ENCODE data around the gene TGFBRAP1.
A peak's percentile ranks its signal among the peaks of the same experiment; 100 is the strongest.

The TGFBRAP1 gene

DNA sequence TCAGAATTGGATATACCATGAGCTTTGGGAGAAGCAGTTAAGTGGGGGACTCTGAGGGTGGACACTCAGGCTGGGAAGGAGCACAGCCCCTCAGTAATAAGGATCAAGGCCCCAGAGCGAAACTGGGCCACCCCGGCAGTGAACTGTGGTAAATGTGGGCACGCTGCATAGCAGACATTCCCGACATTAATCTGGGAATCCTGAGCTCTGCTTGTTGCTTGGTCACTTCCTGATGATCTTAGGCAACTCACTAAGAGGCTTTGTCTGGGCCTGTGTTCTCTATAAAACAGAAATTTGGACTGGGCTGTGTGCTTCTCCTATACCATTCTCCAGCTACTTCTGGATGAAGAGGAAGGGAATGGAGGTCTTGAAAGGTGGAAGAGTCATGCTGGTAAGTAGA lies 4.8 kb downstream of the TGFBRAP1 start:
- TF ChIP-seq, protein P1, sequence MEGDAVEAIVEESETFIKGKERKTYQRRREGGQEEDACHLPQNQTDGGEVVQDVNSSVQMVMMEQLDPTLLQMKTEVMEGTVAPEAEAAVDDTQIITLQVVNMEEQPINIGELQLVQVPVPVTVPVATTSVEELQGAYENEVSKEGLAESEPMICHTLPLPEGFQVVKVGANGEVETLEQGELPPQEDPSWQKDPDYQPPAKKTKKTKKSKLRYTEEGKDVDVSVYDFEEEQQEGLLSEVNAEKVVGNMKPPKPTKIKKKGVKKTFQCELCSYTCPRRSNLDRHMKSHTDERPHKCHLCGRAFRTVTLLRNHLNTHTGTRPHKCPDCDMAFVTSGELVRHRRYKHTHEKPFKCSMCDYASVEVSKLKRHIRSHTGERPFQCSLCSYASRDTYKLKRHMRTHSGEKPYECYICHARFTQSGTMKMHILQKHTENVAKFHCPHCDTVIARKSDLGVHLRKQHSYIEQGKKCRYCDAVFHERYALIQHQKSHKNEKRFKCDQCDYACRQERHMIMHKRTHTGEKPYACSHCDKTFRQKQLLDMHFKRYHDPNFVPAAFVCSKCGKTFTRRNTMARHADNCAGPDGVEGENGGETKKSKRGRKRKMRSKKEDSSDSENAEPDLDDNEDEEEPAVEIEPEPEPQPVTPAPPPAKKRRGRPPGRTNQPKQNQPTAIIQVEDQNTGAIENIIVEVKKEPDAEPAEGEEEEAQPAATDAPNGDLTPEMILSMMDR (conservative IDR thresholded peaks at IDR 0.05; ENCODE audit: low read length) = no peak
- H3K4me3 ChIP-seq (ENCODE audit: low read length) = no peak overlapping the region
- peak; percentile 86 for DNase-seq (ENCODE audit: low read depth)

DNA sequence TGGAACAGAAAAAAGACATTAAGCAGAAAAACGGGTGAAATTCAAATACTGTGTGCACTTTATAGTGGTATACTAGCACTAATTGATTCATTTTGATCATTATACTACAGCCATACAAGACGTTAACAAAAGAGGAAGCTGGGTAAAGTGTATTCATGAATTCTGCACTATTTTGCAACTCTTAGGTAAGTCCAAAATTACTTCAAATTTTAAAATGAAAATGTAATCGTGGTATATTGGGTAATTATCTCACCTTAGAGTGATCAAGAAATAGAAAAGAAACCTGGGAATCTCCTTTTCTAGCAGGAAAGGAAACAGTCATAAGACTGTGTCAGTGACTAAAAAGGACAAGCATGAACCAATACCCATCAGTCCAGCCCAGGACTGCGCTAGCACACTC lies 5.4 kb downstream of the TGFBRAP1 start:
- TF ChIP-seq, protein P1 (conservative IDR thresholded peaks at IDR 0.05; ENCODE audit: low read length) = no peak
- no peak overlapping the region for H3K4me3 ChIP-seq (ENCODE audit: low read length)
- DNase-seq (ENCODE audit: low read depth) = no peak

DNA sequence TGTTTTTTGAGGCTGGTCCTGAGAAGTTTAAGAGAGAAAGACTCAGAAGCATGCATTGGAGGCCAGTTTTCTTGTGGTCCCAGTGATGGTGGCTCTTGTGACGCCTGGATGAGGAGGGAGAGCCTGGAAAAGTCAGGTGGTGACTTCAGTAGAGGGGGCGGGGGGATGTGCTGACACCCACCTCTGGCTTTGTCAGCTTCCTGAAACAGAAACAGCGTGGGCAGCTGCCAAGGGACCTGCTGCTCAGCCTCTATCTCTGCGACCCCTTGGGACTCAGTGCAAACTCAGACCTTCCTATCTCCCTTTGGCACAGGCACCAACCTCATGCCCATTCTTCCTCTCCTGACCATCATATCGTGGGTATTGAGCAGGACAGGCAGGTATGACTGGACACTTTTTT lies 6.4 kb downstream of the TGFBRAP1 start:
- no peak overlapping the region for H3K4me3 ChIP-seq (ENCODE audit: low read length)
- no peak for DNase-seq (ENCODE audit: low read depth)
- TF ChIP-seq, protein P1 (conservative IDR thresholded peaks at IDR 0.05; ENCODE audit: low read length) = no peak

DNA sequence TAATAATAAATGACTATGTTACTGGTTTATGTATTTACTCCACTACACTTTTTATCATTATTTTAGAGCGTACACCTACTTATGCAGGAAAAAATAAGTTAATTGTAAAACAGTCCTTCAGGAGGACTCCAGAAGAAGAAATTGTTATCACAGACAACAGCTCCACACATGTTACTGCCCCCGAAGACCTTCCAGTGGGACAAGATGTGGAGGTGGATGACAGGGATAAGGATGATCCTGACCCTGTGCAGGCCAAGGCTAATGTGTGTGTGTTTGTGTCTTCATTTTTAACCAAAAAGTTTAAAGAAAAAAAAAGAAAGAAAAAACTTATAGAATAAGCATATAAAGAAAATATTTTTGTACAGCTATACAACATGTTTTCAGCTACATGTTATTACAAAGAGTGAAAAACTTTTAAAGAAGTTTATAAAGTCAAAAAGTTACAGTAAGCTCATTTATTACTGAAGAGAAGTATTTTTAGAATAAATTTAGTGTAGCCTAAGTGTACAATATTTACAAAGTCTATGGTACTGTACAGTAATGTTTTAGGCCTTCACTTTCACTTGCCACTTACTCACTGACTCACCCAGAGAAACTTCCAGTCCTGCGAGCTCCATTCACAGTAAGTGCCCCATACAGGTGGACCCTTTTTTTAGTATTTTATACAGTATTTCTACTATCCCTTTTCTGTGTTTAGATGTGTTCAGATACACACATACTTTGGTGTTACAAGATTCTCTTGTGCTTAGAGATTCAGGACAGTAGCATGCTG lies 7.5 kb downstream of the TGFBRAP1 start:
- TF ChIP-seq, protein P1 (conservative IDR thresholded peaks at IDR 0.05; ENCODE audit: low read length) = no peak
- peak; percentile 34 for DNase-seq (ENCODE audit: low read depth)
- H3K4me3 ChIP-seq (ENCODE audit: low read length) = no peak overlapping the region

DNA sequence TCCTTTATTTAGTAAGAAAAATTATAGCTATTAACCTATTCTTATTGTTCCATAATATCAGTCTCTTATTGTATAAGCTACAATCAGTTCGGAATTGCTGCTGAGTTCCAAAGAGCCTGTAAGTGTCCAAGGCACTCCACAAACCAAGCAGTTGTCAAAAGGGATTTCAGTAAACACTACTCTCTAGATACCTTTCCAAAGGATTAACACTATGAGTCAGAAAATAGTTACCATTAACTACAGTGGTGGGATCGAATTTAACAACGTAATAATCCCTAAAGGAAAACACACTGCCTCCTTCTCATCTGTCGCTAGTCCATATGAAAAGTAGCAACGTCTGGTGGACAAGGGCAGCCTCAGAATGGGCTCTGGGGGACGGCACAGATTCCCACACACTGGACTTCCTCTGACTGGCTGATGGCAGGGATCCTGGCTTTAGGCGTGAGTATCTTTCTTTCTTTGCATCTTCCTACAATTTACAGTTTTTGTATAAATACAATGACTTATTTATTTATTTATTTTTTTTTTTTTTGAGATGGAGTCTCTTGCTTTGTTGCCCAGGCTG lies 8.8 kb downstream of the TGFBRAP1 start:
- TF ChIP-seq, protein P1 (conservative IDR thresholded peaks at IDR 0.05; ENCODE audit: low read length) = no peak
- no peak overlapping the region for H3K4me3 ChIP-seq (ENCODE audit: low read length)
- DNase-seq (ENCODE audit: low read depth) = no peak

DNA sequence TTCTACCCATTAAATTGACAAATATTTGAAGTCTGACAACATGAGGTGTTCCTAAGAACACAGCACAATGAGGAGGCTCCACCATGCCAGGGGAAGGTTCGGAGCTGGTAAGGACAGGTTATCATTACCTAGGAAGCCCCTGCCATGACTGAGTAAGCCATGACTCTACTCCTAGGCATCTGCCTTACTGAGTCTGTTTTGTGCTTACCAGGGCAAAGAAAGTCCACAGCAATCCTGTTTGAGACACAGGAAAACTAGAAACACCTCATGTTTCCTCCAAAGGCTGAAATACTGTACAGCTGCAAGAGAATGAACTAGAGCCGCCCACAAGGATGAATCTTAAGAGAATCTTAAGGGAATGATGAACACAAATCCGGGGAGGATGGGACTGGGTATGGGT lies 11.6 kb downstream of the TGFBRAP1 start:
- TF ChIP-seq, protein P1 (conservative IDR thresholded peaks at IDR 0.05; ENCODE audit: low read length) = no peak
- H3K4me3 ChIP-seq (ENCODE audit: low read length) = no peak overlapping the region

DNA sequence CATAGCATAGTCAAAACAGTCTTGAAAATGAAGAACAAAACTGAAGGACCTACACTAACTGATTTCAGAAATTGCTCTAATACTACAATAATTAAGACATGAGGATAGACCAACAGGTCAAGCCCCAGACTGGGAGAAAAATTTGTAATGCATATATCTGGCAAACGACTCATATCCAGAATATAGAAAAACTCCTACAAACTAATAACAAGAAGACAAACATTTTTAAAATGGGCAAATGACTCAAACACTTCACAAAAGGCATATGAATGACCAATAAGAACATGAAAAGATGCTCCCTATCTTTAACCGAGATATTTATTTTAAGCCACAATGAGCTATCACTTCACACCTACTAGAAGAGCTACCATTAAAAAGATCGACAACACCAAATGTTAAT lies 14.2 kb downstream of the TGFBRAP1 start:
- TF ChIP-seq, protein P1 (conservative IDR thresholded peaks at IDR 0.05; ENCODE audit: low read length) = no peak
- no peak for DNase-seq (ENCODE audit: low read depth)
- no peak overlapping the region for H3K4me3 ChIP-seq (ENCODE audit: low read length)

More for the DNA sequence above, 11.6 kb downstream of the TGFBRAP1 start:
- no peak for DNase-seq (ENCODE audit: low read depth)
